Stimulated activated CD4-positive, alpha-beta T cell treated with anti-CD3 and anti-CD28 coated beads, Interleukin-2, amount 100 ng/mL, for 4 hours (primary cell): ENCODE data around the gene GRHL1.
"Not testable (repeated sequence)": the region's sequence is repeated elsewhere in the genome, so short reads cannot be mapped to it uniquely, and the experiment has no call there.

ENCODE experiments used
- DNase-seq: peaks from one replicate; pipeline ENCODE4 v3.0.0-alpha.2; 2020; ENCODE audit warnings: low read depth

GRHL1 gene

GRCh38 chr2:9951522-9952285 lies at the start of gene GRHL1:
Gene GRHL1 (plus strand): TSS chr2:9951693. CDS start chr2:9951834, 141 bp downstream.
- DNase-seq = peak; percentile 85

DNA sequence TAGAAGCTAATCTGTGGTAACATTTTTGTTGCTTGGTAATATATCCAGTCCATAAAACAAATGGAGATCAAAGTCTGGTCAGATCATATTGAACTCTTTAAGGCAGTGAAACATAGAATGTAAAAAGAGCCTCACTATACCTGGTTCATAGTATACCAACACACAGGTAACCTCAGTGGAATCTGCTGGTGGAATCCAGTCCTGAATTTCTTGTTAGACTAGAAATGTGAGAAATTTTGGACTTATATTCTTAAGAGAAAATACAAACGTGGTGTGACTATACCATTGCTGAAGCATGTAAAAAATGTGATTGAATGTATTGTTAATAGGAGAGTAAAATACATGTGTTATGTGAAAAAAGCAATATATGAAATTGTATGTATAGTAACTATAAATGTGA lies 46.1 kb upstream of the GRHL1 start:
- DNase-seq = no peak

GRCh38 chr2:9907402-9907801 lies 44.1 kb upstream of the GRHL1 start:
- no peak for DNase-seq

DNA sequence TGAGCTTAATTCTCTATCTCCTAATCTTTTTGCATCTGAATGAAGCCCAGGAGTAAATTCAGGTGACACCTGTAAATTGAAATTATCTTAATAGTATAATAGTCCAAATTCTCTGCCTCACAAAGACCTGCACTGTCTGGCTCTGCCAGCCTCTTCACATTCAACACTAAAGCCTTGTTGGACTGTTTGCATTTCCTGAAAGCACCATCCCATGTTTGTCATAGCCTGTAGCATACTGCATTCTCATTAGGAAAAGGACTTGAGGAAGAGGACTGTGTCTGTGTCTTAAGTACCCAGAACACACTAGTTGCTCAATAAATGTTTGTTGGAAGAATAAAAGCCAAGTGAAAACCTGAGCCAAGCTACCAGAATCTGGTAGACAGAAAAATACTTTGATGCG lies 42.9 kb upstream of the GRHL1 start:
- no peak for DNase-seq

GRCh38 chr2:9909106-9909505 lies 42.4 kb upstream of the GRHL1 start:
- DNase-seq = no peak

DNA sequence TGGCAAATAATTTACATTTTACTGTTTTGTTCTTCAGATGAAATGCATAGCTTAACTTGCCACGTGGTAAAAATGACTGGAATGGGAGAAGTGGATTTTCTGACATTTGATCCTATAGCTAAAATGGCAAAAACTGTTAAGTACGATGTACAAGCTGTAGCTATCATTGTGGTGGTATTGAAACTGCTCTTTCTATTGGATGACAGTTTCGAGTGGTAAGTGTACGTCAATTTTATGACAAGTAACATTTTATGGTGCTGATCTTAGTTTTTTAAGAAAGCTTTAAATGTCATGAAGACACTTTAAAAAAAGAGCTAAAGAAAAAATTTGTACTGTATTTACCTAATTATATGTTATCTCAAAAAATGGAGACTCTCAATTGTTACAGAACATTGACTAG lies 40.8 kb upstream of the GRHL1 start:
- DNase-seq = no peak

DNA sequence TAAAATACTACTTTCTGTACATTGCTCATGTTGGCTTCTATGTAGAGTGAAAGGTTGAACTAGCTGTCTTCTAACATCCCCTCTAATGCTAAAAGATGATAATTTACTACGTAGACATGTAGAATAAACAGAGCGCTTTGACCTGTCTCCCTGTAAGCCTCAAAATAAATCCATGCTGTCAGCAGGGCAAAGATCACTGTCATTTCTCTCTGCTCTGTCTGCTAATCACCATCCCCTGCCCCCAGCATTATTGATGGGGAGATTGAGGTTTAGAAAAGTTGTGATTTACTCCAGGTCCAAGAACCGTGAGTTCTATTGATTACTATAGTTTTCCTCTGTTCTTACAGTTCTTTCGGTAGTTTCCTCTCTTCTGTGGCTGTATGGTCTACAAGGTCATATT lies 39.0 kb upstream of the GRHL1 start:
- no peak for DNase-seq

GRCh38 chr2:9914384-9915065 lies 37.0 kb upstream of the GRHL1 start:
- DNase-seq = peak; percentile 28

DNA sequence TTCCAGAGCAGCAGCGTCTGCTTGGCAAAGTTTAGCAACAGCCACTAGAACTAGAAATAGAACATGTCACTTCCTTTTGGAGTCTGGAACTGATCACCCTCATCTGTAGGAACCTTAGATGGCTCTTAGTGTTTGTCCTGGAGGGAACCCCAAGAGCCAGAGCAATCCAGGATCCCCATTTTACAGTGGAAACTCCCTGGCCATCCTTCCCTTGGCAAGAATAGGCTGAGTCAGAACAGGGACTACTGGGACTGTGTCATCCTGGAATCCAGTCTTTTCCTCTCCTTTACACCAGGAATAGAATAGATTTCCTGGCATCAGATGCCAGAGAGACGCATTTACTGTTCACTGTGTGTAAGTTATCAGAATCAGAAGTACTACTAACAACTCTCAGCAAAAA lies 33.2 kb upstream of the GRHL1 start:
- no peak for DNase-seq

DNA sequence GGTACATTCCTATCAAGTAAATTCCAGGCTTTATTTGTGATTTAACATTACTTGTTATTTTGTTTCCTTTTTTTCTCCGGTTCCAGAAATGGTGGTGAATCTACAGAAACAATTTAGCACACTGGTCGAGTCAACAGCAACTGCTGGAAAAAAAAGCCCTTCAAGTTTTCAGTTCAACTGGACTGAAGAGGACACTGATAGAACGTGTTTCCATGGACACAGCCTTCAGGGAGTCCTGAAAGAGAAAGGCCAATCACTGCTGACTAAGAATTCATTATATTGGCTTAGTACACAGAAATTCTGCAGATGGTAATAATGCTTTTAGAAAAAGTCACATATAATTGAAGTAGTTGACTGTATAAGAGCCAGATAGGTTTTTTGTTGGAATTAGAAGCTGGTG lies 32.0 kb upstream of the GRHL1 start:
- DNase-seq = no peak

- DNase-seq = not testable (repeated sequence)
Observed at GRCh38 chr2:9927020-9927419, 24.5 kb upstream of the GRHL1 start.

GRCh38 chr2:9937258-9937657 lies 14.2 kb upstream of the GRHL1 start:
- DNase-seq = no peak

- DNase-seq = no peak
Observed at GRCh38 chr2:9937968-9938367, 13.5 kb upstream of the GRHL1 start.

DNA sequence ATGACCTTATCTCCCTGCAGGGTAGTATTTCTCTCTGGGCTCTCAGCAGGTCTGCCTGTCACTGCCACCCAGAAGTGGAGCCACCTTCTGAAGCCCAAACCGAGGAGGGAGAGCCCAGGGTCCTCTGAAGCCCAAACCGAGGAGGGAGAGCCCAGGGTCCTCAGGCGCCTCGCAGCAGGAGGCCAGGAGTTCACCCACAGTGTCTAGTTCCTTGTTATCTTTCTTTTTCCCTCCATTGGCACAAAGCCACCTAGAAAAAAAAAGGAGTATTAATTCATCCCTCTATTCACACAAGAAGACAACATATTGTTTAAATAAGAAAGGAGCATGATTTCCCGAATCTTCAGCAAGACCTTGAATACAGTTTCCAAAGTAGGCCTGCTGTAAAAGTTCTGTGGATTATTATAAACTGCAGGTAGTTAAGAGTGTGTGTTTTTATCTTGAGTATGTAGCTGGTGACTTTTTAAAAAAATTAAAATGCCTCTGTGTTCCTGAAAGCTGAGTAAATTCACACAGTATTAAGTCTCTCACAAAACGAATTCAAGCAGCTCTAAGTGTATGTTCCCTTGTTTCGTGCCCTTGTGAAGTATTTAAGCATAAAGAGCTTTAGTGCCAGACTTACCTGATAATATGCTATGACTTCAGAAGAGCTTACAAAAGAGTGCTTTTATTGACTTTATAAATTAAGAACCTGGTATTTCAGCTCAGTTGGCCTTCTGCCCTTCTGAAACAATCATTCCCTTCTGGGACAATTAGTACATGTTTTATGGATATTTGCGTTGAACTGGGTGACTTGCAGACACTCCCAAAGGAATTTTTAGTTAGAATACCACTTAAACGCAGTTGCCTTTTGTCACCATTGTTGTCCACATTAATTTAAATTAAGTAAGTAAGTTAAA lies 11.7 kb upstream of the GRHL1 start:
- DNase-seq = no peak

DNA sequence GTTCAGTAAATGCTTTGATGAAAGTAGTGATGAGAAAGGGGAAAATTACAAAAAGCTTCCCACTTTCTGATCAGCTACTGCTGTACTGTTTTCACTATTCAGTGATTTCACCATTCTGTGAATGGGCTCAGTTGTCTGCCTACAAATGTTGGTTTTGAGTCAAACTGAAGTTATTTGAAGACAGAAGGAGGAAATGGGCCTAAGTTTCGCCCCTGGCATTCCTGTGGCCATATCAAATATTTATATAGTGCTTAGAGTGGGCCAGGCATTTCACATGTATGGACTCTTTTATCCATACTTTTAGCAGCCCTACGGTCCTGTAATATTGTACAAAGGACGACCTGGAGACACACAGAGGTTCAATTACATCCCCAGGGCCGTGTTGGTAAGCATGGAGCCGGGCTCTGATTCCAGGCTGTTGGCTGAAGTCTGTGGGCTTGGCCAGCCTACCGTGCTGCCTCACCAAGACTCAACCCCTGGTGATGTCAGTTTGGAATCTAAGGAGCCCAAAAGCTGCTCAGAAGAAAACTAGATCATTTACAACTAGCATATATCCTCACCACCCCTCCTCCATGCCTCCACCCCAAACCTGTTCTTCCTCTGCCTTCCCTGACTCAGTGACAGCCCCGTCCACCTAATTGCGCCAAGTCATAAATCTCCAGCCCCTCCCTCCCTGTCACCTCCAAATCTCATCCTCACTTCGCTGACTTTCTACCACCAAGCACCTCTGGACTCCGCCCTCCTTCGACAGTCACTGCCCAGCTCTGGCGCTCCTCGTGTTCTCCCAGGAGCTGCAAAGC lies 10.1 kb upstream of the GRHL1 start:
- no peak for DNase-seq

GRCh38 chr2:9941996-9942390 lies 9.5 kb upstream of the GRHL1 start:
- DNase-seq = no peak

DNA sequence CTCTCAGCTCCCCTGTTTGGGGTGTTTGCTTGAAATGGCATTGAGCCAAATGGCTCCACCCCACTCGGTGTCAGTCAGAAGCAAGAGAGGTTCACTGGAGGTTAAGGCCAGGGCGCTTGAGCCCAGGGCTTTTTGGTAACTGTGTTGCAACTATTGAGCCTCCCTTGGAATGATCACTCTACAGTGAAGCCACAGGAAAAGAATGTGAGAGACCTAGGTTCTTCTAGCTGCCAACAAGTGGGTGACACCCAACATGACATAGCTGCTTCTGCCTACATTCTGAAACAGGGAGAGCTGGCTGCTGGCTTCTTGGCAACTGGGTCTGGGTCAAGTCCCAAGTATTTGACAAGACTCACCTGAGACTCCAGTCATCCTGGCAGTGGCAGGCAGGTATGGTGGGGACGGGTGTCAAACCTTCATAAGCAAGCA lies 7.1 kb upstream of the GRHL1 start:
- DNase-seq = no peak

- no peak for DNase-seq
Observed at GRCh38 chr2:9945596-9945995, 5.9 kb upstream of the GRHL1 start.

DNA sequence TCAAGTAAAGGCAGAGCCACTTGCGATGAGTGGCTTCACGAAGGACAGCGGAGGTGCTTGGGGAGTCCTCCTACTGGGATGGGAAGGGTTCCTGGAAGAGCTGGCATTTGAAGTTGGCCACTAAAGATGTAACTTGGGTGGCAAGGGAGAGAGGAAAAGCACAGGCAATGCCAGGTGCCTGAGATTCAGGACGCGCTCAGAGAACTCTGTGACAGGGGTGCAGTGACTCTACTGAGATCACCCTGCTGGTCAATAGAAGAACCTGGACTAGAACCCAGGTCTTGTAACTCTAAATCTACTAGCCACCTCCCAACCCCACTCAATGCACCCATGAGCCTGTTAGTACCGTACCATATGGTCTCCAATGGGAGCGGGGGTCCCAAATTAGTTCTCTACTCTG lies 5.4 kb upstream of the GRHL1 start:
- no peak for DNase-seq

DNA sequence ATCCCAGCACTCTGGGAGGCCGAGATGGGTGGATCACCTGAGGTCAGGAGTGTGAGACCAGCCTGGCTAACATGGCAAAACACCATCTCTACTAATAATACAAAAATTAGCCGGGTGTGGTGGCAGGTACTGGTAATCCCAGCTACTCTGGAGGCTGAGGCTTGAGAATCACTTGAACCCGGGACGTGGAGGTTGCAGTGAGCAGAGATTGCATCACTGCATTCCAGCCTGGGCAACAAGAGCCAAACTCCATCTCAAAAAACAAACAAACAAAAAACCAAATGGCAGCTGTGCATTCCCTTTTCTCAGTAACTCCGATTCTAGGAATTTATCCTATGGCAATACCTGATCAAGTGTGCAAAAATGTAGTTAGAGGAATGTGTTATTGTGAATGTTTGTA lies 4.7 kb upstream of the GRHL1 start:
- no peak for DNase-seq

GRCh38 chr2:9948721-9949120 lies 2.8 kb upstream of the GRHL1 start:
- DNase-seq = no peak
